Breast epithelium (tissue), 3 donors: ENCODE measurements around the gene KLHL41. TPM values are rescaled to one million over a fixed set of nuclear protein-coding genes. Genes with fewer than 3 reads are reported as not detected.

Experiments used
- total RNA-seq, 3 donors: library from RNA; depleted of rRNA; stranded (reverse); fragments of >200 nt; gene quantifications; one replicate each; pipeline ENCODE4 v1.1.0, GENCODE V29; 2016

Gene KLHL41
- total RNA-seq, 3 donors from 2014 or later: 0.64 to 2.3 (median 0.66) TPM

Other genes starting within 250 kb of the KLHL41 start
- 10 to 100 TPM in 2 of 3 donors, under 1 TPM in 1; under 0.01 to 60.4 (median 19.7) TPM for gene LRP2, start 147.2 kb upstream of the KLHL41 start, total RNA-seq
- gene BBS5, start 30.2 kb upstream of the KLHL41 start, total RNA-seq: 1 to 10 TPM; 6.6 to 9.2 (median 7.9) TPM
- 10 to 100 TPM in 2 of 3 donors, 1 to 10 TPM in 1; 6.7 to 22.1 (median 15.4) TPM for gene FASTKD1, start 64.2 kb downstream of the KLHL41 start, total RNA-seq
- 10 to 100 TPM; 35.5 to 67.9 (median 50.1) TPM for gene PPIG, start 74.6 kb downstream of the KLHL41 start, total RNA-seq
- 1 to 10 TPM in 1 of 3 donors, under 1 TPM in 1, not detected in 1; 0.66 to 3.4 TPM for gene CFAP210, start 184.7 kb downstream of the KLHL41 start, total RNA-seq
- 10 to 100 TPM in 2 of 3 donors, 1 to 10 TPM in 1; 9.1 to 17.4 (median 16.2) TPM for gene PHOSPHO2, start 184.8 kb downstream of the KLHL41 start, total RNA-seq
- gene KLHL23, start 224.1 kb downstream of the KLHL41 start, total RNA-seq: 10 to 100 TPM in 2 of 3 donors, 1 to 10 TPM in 1; 4.8 to 11.8 (median 10.5) TPM